ENCODE results near the gene ZFAND2B.

- TF ChIP-seq CTCF (IDR thresholded peaks at IDR 0.05) (no peak), POLR2A (IDR thresholded peaks at IDR 0.05) (no peak)
Measured at GRCh38 chr2:219214786-219215185, 8.2 kb downstream of the ZFAND2B start.

Data from esophagus squamous epithelium (tissue), 4 donors.